Stimulated activated CD4-positive, alpha-beta T cell treated with anti-CD3 and anti-CD28 coated beads, Interleukin-15, amount 100 ng/mL, for 48 hours (primary cell): ENCODE measurements around the gene ARHGEF12.

ENCODE experiments used
- DNase-seq, 2 donors: peaks; one replicate each; pipeline ENCODE4 v3.0.0-alpha.2; 2020; ENCODE audit warnings: low read depth in 2 of 2

Gene ARHGEF12

GRCh38 chr11:120335908-120336640, at the start of gene ARHGEF12:
ARHGEF12 (plus strand) TSS chr11:120336413; CDS start chr11:120337244, 831 bp downstream.
- DNase-seq, result peak; percentile 75 to 77

GRCh38 chr11:120288021-120288420, 48.2 kb upstream of the ARHGEF12 start:
- DNase-seq, result no peak

GRCh38 chr11:120289426-120289825, 46.8 kb upstream of the ARHGEF12 start:
- DNase-seq, result no peak

GRCh38 chr11:120290956-120291355, 45.3 kb upstream of the ARHGEF12 start:
- no peak for DNase-seq

- DNase-seq, result no peak
Measured at GRCh38 chr11:120293038-120293800, 43.0 kb upstream of the ARHGEF12 start.

GRCh38 chr11:120294096-120294495, 42.1 kb upstream of the ARHGEF12 start:
- no peak for DNase-seq

GRCh38 chr11:120295099-120295498, 41.1 kb upstream of the ARHGEF12 start:
- no peak for DNase-seq

GRCh38 chr11:120296554-120296953, 39.7 kb upstream of the ARHGEF12 start:
- DNase-seq, result no peak

GRCh38 chr11:120298461-120298860, 37.8 kb upstream of the ARHGEF12 start:
- DNase-seq, result no peak

GRCh38 chr11:120302001-120302805, 34.0 kb upstream of the ARHGEF12 start:
- no peak for DNase-seq

- peak in 1 of 2 donors; percentile 54 for DNase-seq
Measured at GRCh38 chr11:120303004-120303637, 33.1 kb upstream of the ARHGEF12 start.

- DNase-seq, result no peak
Measured at GRCh38 chr11:120304526-120304925, 31.7 kb upstream of the ARHGEF12 start.

- DNase-seq, result no peak
Measured at GRCh38 chr11:120305286-120305685, 30.9 kb upstream of the ARHGEF12 start.

- no peak for DNase-seq
Measured at GRCh38 chr11:120306519-120307242, 29.5 kb upstream of the ARHGEF12 start.

- no peak for DNase-seq
Measured at GRCh38 chr11:120307476-120307875, 28.7 kb upstream of the ARHGEF12 start.

GRCh38 chr11:120308081-120308480, 28.1 kb upstream of the ARHGEF12 start:
- no peak for DNase-seq

GRCh38 chr11:120310870-120311269, 25.3 kb upstream of the ARHGEF12 start:
- no peak for DNase-seq

- no peak for DNase-seq
Measured at GRCh38 chr11:120314861-120315260, 21.4 kb upstream of the ARHGEF12 start.

GRCh38 chr11:120316880-120317688, 19.1 kb upstream of the ARHGEF12 start:
- DNase-seq, result no peak
